Heart right ventricle (tissue), 16 donors: ENCODE measurements around the gene PADI3. TPM values are rescaled to one million over a fixed set of nuclear protein-coding genes. Genes with fewer than 3 reads are reported as not detected.

Experiments
- ATAC-seq, 8 donors: fragments of 200-7000 bp; cut with Tn5 transposase; one replicate each; pipeline ENCODE4 v1.9.1; 2020; ENCODE audit warnings: mild to moderate bottlenecking in 8 of 8, moderate library complexity in 8 of 8, moderate number of reproducible peaks in 1 of 8
- DNase-seq, 2 donors: peaks; one replicate each; pipeline ENCODE4 v3.0.0-alpha.2; 2020
- H3K27ac ChIP-seq, 10 donors: fragments of 200-600 bp; sonication (generic) in 2 of 10; one replicate each; pipeline versions ENCODE4 v1.5.0 to v1.8.0; 2020 to 2022; ENCODE audit warnings: mild to moderate bottlenecking in 3 of 10
- H3K27me3 ChIP-seq, 7 donors: fragments of 200-600 bp; one replicate each; pipeline ENCODE4 v1.8.0; 2021 to 2022; ENCODE audit warnings: mild to moderate bottlenecking in 2 of 7
- H3K36me3 ChIP-seq, 9 donors: fragments of 200-600 bp; sonication (generic) in 1 of 9; one replicate each; pipeline versions ENCODE4 v1.5.0 to v1.8.0; 2020 to 2022; ENCODE audit warnings: mild to moderate bottlenecking in 2 of 9
- H3K4me1 ChIP-seq, 9 donors: fragments of 200-600 bp; sonication (generic) in 1 of 9; one replicate each; pipeline versions ENCODE4 v1.5.0 to v1.8.0; 2020 to 2022; ENCODE audit warnings: mild to moderate bottlenecking in 4 of 9
- H3K4me3 ChIP-seq, 10 donors: fragments of 200-600 bp; sonication (generic) in 2 of 10; one replicate each; pipeline versions ENCODE4 v1.5.0 to v1.8.0; 2020 to 2022; ENCODE audit warnings: mild to moderate bottlenecking in 7 of 10, moderate library complexity in 2 of 10
- H3K9me3 ChIP-seq, 11 donors: fragments of 200-600 bp in 10 of 11; sonication (generic) in 2 of 11; one replicate each; pipeline versions ENCODE4 v1.5.0 to v1.8.0; 2013 to 2022; ENCODE audit warnings: mild to moderate bottlenecking in 2 of 11, control low read depth in 1 of 11, moderate library complexity in 1 of 11
- CTCF ChIP-seq, 9 donors: fragments of 200-600 bp; sonication (generic) in 2 of 9; IDR thresholded peaks; one replicate each; pipeline versions ENCODE4 v1.5.0 to v1.8.0; 2021 to 2022; ENCODE audit warnings: antibody characterized with exemption in 9 of 9, mild to moderate bottlenecking in 5 of 9, moderate library complexity in 1 of 9
- WGBS, 2 donors: extraction: QIAGEN DNeasy Blood & Tissue Kit; methylation state at CpG; one replicate each; pipeline ENCODE4 v1.1.7; 2013; ENCODE audit warnings: inconsistent platforms in 1 of 2; 5-methylcytosine and 5-hydroxymethylcytosine counted together
- intact Hi-C, 10 donors: fragments of 100-400 bp; cut with DNase I; formaldehyde crosslinking; loops; one replicate each; pipeline versions ENCODE4 v1.11.1 to v1.14.2; 2022
- polyA plus RNA-seq, 2 donors: library from polyadenylated mRNA; stranded (reverse); fragments of 200-250 nt; gene quantifications; one replicate each; pipeline ENCODE4 v1.2.3, GENCODE V29; 2013
- total RNA-seq, 10 donors: library from RNA; stranded (reverse); fragmentation: NEBNext Ultra II Directional in 3 of 10; extraction: Animal tissue kit (Norgen Biotek cat#: 25700) in 3 of 10; gene quantifications; one replicate each; pipeline versions ENCODE4 v1.2.1 to v1.2.4, GENCODE V29; 2021 to 2023
- donor health status: Arrhythmogenic right ventricular cardiomyopathy.
- donor health status: ischemic (EF 13 %, LVEDD 7.1; RV severe dilation, severe dysfunction).
- donor health status: healthy with polysubstance abuse.
- donor health status: DM: no; HTN: yes; CAD: no.
- donor health status: DM: no; HTN: no; CAD: no.
- donor health status: ischemic (EF 25% LVEDD 6.9; RV normal size, moderate dysfunction).
- donor health status: ischemic (EF 25% LVEDD 5.7; RV mildly dilated, moderate dysfunction).
- donor health status: healthy.
- donor health status: DM: yes; HTN: yes; CAD: no.
- donor health status: Ischemic cardiomyopathy.
- donor health status: ischemic (EF 35%, LVEDD 5.7; RV mildly dilated, moderate dysfunction).
- donor health status: nonischemic (EF 11% LVEDD 7.7; RV severe dilation, severe dysfunction).
- donor health status: DM: yes; HTN: yes; CAD: no.
- donor health status: PGD.
- donor health status: ischemic (EF 29% LVEDD 5.4; RV normal size, mild dysfunction).
- donor health status: nonischemic (EF 23%, LVEDD 6.1; RV moderate dilation, normal function).

PADI3 gene
- total and polyA plus RNA-seq, 12 donors: not detected

GRCh38 chr1:17259233-17259873, 10.5 kb downstream of the PADI3 start:
- Histone ChIP-seq H3K4me3 (no peak overlapping the region), H3K9me3 (peaks cover 0 to 13% (median 0%) of the 10 kb centered on the region in 11 donors), H3K4me1 (no peaks in the 10 kb centered on the region), H3K27me3 (peaks cover 0 to 51% (median 37%) of the 10 kb centered on the region in 7 donors), H3K27ac (no peak overlapping the region), H3K36me3 (no peaks in the 10 kb centered on the region)
- no peak for TF ChIP-seq CTCF (IDR thresholded peaks at IDR 0.05)
- ATAC-seq (no peak), DNase-seq (no peak)
- intact Hi-C loops: no loop called here
- 72 to 83% methylated on average over 24 of the region's 24 CpGs for WGBS, 2 donors

- intact Hi-C loops: no loop called here
- DNase-seq (no peak), ATAC-seq (no peak)
- Histone ChIP-seq H3K36me3 (no peaks in the 10 kb centered on the region), H3K4me3 (no peak overlapping the region), H3K27me3 (peaks cover 0 to 46% (median 36%) of the 10 kb centered on the region in 7 donors), H3K4me1 (no peaks in the 10 kb centered on the region), H3K9me3 (peaks cover 0 to 13% (median 0%) of the 10 kb centered on the region in 11 donors), H3K27ac (no peak overlapping the region)
- TF ChIP-seq CTCF (IDR thresholded peaks at IDR 0.05): no peak
- 78 to 83% methylated on average over 7 of the region's 7 CpGs for WGBS, 2 donors
Observed at GRCh38 chr1:17260264-17260663, 11.4 kb downstream of the PADI3 start.

GRCh38 chr1:17260738-17261137, 11.8 kb downstream of the PADI3 start:
- Histone ChIP-seq H3K27me3 (peaks cover 0 to 41% (median 31%) of the 10 kb centered on the region in 7 donors), H3K36me3 (no peaks in the 10 kb centered on the region), H3K4me1 (no peaks in the 10 kb centered on the region), H3K4me3 (no peak overlapping the region), H3K9me3 (peaks cover 0 to 13% (median 0%) of the 10 kb centered on the region in 11 donors), H3K27ac (no peak overlapping the region)
- WGBS, 2 donors: 73 to 79% methylated on average over 5 of the region's 5 CpGs
- intact Hi-C loops: no loop called here
- DNase-seq (no peak), ATAC-seq (no peak)
- TF ChIP-seq CTCF (IDR thresholded peaks at IDR 0.05): no peak

- intact Hi-C loops: no loop called here
- Histone ChIP-seq H3K27me3 (peaks cover 0 to 27% (median 15%) of the 10 kb centered on the region in 7 donors), H3K36me3 (no peaks in the 10 kb centered on the region), H3K4me3 (no peak overlapping the region), H3K27ac (no peak overlapping the region), H3K4me1 (no peaks in the 10 kb centered on the region), H3K9me3 (peaks cover 0 to 13% (median 0%) of the 10 kb centered on the region in 11 donors)
- ATAC-seq: no peak
- no peak for DNase-seq
- TF ChIP-seq CTCF (IDR thresholded peaks at IDR 0.05): no peak
Observed at GRCh38 chr1:17263936-17264335, 15.0 kb downstream of the PADI3 start.
